ENCODE results near the gene DNAH1. TPM values are rescaled to one million over a fixed set of nuclear protein-coding genes. Genes with fewer than 3 reads are reported as not detected.
A peak's percentile ranks its signal among the peaks of the same experiment; 100 is the strongest.

The DNAH1 gene
- total RNA-seq, 1 experiment from 2014 or later, result 2.4 TPM

DNA sequence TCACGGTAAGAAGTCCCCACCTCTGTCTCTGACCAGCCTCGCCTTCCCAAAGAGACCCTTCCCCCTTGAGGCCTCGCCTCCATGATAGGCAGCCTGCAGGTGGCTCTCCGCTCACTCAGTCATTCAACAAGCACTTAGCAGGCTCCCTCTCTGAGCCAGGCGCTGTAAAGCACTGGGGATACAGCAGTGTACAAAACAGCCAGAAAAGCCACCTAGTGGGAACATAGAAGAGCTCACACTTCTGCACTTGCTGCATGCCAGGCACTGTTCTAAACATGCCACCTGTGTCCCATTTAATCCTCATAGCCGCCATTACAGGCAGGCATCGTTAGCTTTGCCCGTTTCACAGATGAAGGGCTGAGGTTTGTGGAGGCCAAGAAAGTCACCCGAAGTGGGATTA is 72.8 kb downstream of the DNAH1 start:
- H3K4me1 ChIP-seq (ENCODE audit: control insufficient read depth, insufficient read depth, low read length), result no peaks in the 10 kb centered on the region
- BruUV-seq (replicated peaks), result no TSS peak
- no peak overlapping the region for H3K4me3 ChIP-seq (ENCODE audit: low read depth in 2 of 2, low read length in 2 of 2)
- H3K36me3 ChIP-seq (ENCODE audit: control insufficient read depth, insufficient read depth, low read length), result no peaks in the 10 kb centered on the region
- TF ChIP-seq POLR2AphosphoS5 (IDR thresholded peaks at IDR 0.05; ENCODE audit: low read depth, low read length), result no peak
- no peak for TF ChIP-seq CTCF (IDR thresholded peaks at IDR 0.05)
- TF ChIP-seq REST (IDR thresholded peaks at IDR 0.05; ENCODE audit: insufficient read depth in 1 of 2, low read depth in 2 of 2, low read length in 1 of 2), result no peak
- H3K27ac ChIP-seq (ENCODE audit: low read length), result no peak overlapping the region
- ChIA-PET CTCF (interaction anchor here (0.5 to 1.3 kb wide), 4 partner anchors 16 to 170 kb away, joined by 3 to 4 read pairs (median 3); no protein-coding TSS in a partner anchor), POLR2A (no interaction called here)
- ATAC-seq (peak; percentile 64; the same call in 1 of the 2 replicates), DNase-seq (ENCODE audit: low read depth, low spot score) (no peak)
- H3K9me3 ChIP-seq (ENCODE audit: control insufficient read depth, insufficient read depth, low read depth, low read length), result no peaks in the 10 kb centered on the region
- intact Hi-C loops (cut with micrococcal nuclease; ENCODE audit: unreplicated experiment), result no loop called here
- H3K27me3 ChIP-seq (ENCODE audit: control insufficient read depth, insufficient read depth, low read length), result no peaks in the 10 kb centered on the region
- in situ Hi-C loops (cut with HindIII; ENCODE audit: low pct_unique_long_range_greater_than_20kb, low sequenced_read_pairs), result no loop called here

DNA sequence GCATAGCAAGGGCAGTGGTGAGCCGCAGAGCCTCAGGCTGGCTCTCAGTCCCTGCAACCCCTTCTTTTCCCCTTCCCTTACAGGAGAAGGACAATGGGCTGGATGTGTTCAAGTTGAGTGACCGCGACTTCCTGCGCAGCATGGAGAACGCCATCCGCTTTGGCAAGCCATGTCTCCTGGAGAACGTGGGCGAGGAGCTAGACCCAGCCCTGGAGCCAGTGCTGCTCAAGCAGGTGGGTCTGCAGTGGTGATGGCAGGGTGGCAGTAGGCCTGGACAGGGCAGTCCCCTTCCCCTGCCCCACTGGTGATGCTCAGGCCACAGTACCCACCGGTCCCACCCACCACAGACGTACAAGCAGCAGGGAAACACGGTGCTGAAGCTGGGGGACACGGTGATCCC is 75.0 kb downstream of the DNAH1 start:
- H3K4me1 ChIP-seq (ENCODE audit: control insufficient read depth, insufficient read depth, low read length), result no peaks in the 10 kb centered on the region
- ATAC-seq (no peak), DNase-seq (ENCODE audit: low read depth, low spot score) (no peak)
- TF ChIP-seq CTCF (IDR thresholded peaks at IDR 0.05) (no peak), TCF7L2 (IDR thresholded peaks at IDR 0.05; ENCODE audit: low read depth, low read length) (no peak), SIN3A (IDR thresholded peaks at IDR 0.05; ENCODE audit: borderline replicate concordance, insufficient read depth, low read depth, low read length) (no peak), POLR2AphosphoS5 (IDR thresholded peaks at IDR 0.05; ENCODE audit: low read depth, low read length) (no peak), REST (IDR thresholded peaks at IDR 0.05; ENCODE audit: insufficient read depth in 1 of 2, low read depth in 2 of 2, low read length in 1 of 2) (no peak)
- no peak overlapping the region for H3K4me3 ChIP-seq (ENCODE audit: low read depth in 2 of 2, low read length in 2 of 2)
- BruUV-seq (replicated peaks), result no TSS peak
- H3K27me3 ChIP-seq (ENCODE audit: control insufficient read depth, insufficient read depth, low read length), result no peaks in the 10 kb centered on the region
- ChIA-PET POLR2A (no interaction called here), CTCF (no interaction called here)
- in situ Hi-C loops (cut with HindIII; ENCODE audit: low pct_unique_long_range_greater_than_20kb, low sequenced_read_pairs) (no loop called here), intact Hi-C loops (cut with micrococcal nuclease; ENCODE audit: unreplicated experiment) (no loop called here)
- H3K27ac ChIP-seq (ENCODE audit: low read length), result no peak overlapping the region
- no peaks in the 10 kb centered on the region for H3K9me3 ChIP-seq (ENCODE audit: control insufficient read depth, insufficient read depth, low read depth, low read length)
- H3K36me3 ChIP-seq (ENCODE audit: control insufficient read depth, insufficient read depth, low read length), result no peaks in the 10 kb centered on the region

All from Panc1 (cell line).